K562 (cell line): Measurements from ENCODE around the gene ADRB2. TPM values are rescaled to one million over a fixed set of nuclear protein-coding genes. Genes with fewer than 3 reads are reported as not detected.

Experiments
- ATAC-seq: fragments of 200-7000 bp; cut with Tn5 transposase; 3 replicates; pipeline ENCODE4 v1.9.1; 2020; ENCODE audit warnings: moderate library complexity
- BruUV-seq: library from RNA; stranded (reverse); fragments of 400-500 nt; replicated peaks from 2 replicates; lab custom pipeline; 2021; lab: Mats Ljungman, UMichigan
- CTCF ChIA-PET: fragments of 300-600 bp; formaldehyde crosslinking; extraction: SDS; loops from one replicate; lab custom pipeline; 2021; ENCODE audit warnings: low intra/inter-chr PET ratio; lab: Yijun Ruan, JAX
- POLR2A ChIA-PET: fragments of 300-600, 350-650 bp; sonication (Branson Sonifier 250); formaldehyde crosslinking; extraction: SDS; loops from one replicate; lab custom pipeline; 2021; ENCODE audit warnings: antibody characterized with exemption, inconsistent platforms; lab: Yijun Ruan, JAX
- DNase-seq, 4 experiments: peaks; one replicate each; pipeline versions ENCODE4 v3.0.0 to v3.0.0-alpha.2; 2011 to 2018; ENCODE audit warnings: low spot score in 3 of 4, mixed read lengths in 3 of 4; ENCODE audit errors: extremely low read depth in 1 of 4
- FAIRE-seq: peaks from 2 replicates; lab custom pipeline; 2011; peaks lifted over from hg19 to GRCh38; lab: Jason Lieb, UNC
- H2AFZ ChIP-seq: 2 replicates; pipeline ENCODE4 v1.6.0; 2011; ENCODE audit warnings: low read depth, low read length, control low read depth, inconsistent platforms
- H3K27ac ChIP-seq: fragments of 200-600 bp; 3 replicates; pipeline ENCODE4 v1.8.0; 2011; ENCODE audit warnings: low read depth, mild to moderate bottlenecking, control low read depth, inconsistent platforms, low read length, moderate library complexity, mixed read lengths; ENCODE audit errors: extremely low read depth
- H3K27me3 ChIP-seq, 2 experiments: fragments of 300-600 bp in 1 of 2; 2 replicates in 1 of 2; 3 replicates in 1 of 2; pipeline versions ENCODE4 v1.6.0 to v1.8.0; 2011; ENCODE audit warnings: inconsistent platforms in 2 of 2, low read length in 2 of 2, mild to moderate bottlenecking in 1 of 2, mixed read lengths in 1 of 2, moderate library complexity in 1 of 2; ENCODE audit not compliant: control insufficient read depth in 2 of 2, insufficient read depth in 2 of 2
- H3K36me3 ChIP-seq: fragments of 300-600 bp; 3 replicates; pipeline ENCODE4 v1.8.0; 2011; ENCODE audit warnings: mild to moderate bottlenecking, low read length, inconsistent platforms; ENCODE audit not compliant: control insufficient read depth, insufficient read depth
- H3K4me1 ChIP-seq, 2 experiments: fragments of 200-600 bp in 1 of 2; replicated peaks in 1 of 2; 2 replicates in 1 of 2; 3 replicates in 1 of 2; pipeline versions ENCODE4 v1.5.1 to v1.8.0; 2011; ENCODE audit warnings: inconsistent platforms in 2 of 2, low read length in 2 of 2, mild to moderate bottlenecking in 1 of 2, mixed read lengths in 1 of 2, moderate library complexity in 1 of 2; ENCODE audit not compliant: control insufficient read depth in 2 of 2, insufficient read depth in 2 of 2
- H3K4me2 ChIP-seq: 2 replicates; pipeline ENCODE4 v1.6.1; 2011; ENCODE audit warnings: low read length, control low read depth, inconsistent platforms, mixed read lengths; ENCODE audit not compliant: insufficient read depth
- H3K4me3 ChIP-seq: fragments of 200-600 bp; sonication (generic), shearing (Covaris generic); 2 replicates; pipeline ENCODE4 v1.5.1; 2016; ENCODE audit warnings: control low read depth, inconsistent platforms
- H3K79me2 ChIP-seq: fragments of 200-600 bp; 3 replicates; pipeline ENCODE4 v1.8.0; 2011; ENCODE audit warnings: low read length, inconsistent platforms; ENCODE audit not compliant: control insufficient read depth, insufficient read depth
- H3K9ac ChIP-seq, 2 experiments: 2 replicates each; pipeline versions ENCODE4 v1.6.0 to v1.6.1; 2011; ENCODE audit warnings: low read depth in 2 of 2, low read length in 2 of 2, control low read depth in 1 of 2, inconsistent platforms in 1 of 2, mild to moderate bottlenecking in 1 of 2, mixed read lengths in 1 of 2; ENCODE audit not compliant: insufficient read depth in 1 of 2
- H3K9me1 ChIP-seq: one replicate; pipeline ENCODE4 v1.6.0; 2011; ENCODE audit warnings: inconsistent platforms, mild to moderate bottlenecking, low read length, moderate library complexity; ENCODE audit not compliant: control insufficient read depth, insufficient read depth
- H3K9me3 ChIP-seq: replicated peaks from 2 replicates; pipeline ENCODE4 v1.5.1; 2011; ENCODE audit warnings: low read depth, low read length, inconsistent platforms; ENCODE audit not compliant: control insufficient read depth, insufficient read depth
- H4K20me1 ChIP-seq: replicated peaks from 2 replicates; pipeline ENCODE4 v1.6.1; 2011; ENCODE audit warnings: low read length, inconsistent platforms, mixed read lengths; ENCODE audit not compliant: control insufficient read depth, insufficient read depth
- WGBS: fragments of 100-300 bp; shearing (Covaris generic); methylation state at CpG from one replicate; pipeline ENCODE4 v1.1.6; 2016; ENCODE audit warnings: low coverage, mixed read lengths; ENCODE audit not compliant: insufficient coverage; ENCODE audit errors: missing lambda C conversion rate; 5-methylcytosine and 5-hydroxymethylcytosine counted together
- in situ Hi-C: fragments of 300-500 bp; cut with MboI; formaldehyde crosslinking; loops from 4 replicates; pipeline ENCODE4 v1.15.0; 2018; ENCODE audit warnings: inconsistent platforms, mixed read lengths
- intact Hi-C: fragments of 100-400 bp; cut with micrococcal nuclease; formaldehyde crosslinking; loops from 2 replicates; pipeline ENCODE4 v1.14.2; 2022
- polyA plus RNA-seq, 8 experiments: library from polyadenylated mRNA; depleted of rRNA in 4 of 8; stranded (reverse) in 5 of 8; unstranded in 3 of 8; fragments of >200 nt; fragmentation: Nextera tagmentation in 2 of 8; fragmentation: Illumina TruSeq in 1 of 8; extraction: Ambion mirVana in 2 of 8; extraction: Trizol in 1 of 8; gene quantifications; 2 replicates each; pipeline versions ENCODE4 v1.2.1 to v1.2.3, GENCODE V29; 2011 to 2014; ENCODE audit warnings: inconsistent platforms in 1 of 8, missing spikeins in 1 of 8
- total RNA-seq, 7 experiments: library from RNA; depleted of rRNA in 6 of 7; stranded (reverse); fragments of >200 nt in 6 of 7; fragmentation: Illumina TruSeq in 2 of 7; extraction: Trizol in 2 of 7; gene quantifications; 2 replicates each; pipeline versions ENCODE4 v1.2.1 to v1.2.3, GENCODE V29; 2011 to 2021; ENCODE audit warnings: low replicate concordance in 1 of 7
- TF ChIP-seq, protein P1 (sequence below), 2 experiments: fragments of 450-650 bp in 1 of 2; sonication (generic) in 1 of 2; formaldehyde crosslinking; conservative IDR thresholded peaks; 2 replicates each; pipeline versions ENCODE4 v1.4.0 to v1.8.1; 2020 to 2022; ENCODE audit warnings: mild to moderate bottlenecking in 1 of 2, missing genetic modification reagents in 1 of 2

ADRB2 gene
- total and polyA plus RNA-seq, 9 of the 15 experiments (the other 6 are each of a cell fraction or from before 2014, with no cell fraction given): 0.01 to 0.18 (median 0.04) TPM; not detected in 2

DNA sequence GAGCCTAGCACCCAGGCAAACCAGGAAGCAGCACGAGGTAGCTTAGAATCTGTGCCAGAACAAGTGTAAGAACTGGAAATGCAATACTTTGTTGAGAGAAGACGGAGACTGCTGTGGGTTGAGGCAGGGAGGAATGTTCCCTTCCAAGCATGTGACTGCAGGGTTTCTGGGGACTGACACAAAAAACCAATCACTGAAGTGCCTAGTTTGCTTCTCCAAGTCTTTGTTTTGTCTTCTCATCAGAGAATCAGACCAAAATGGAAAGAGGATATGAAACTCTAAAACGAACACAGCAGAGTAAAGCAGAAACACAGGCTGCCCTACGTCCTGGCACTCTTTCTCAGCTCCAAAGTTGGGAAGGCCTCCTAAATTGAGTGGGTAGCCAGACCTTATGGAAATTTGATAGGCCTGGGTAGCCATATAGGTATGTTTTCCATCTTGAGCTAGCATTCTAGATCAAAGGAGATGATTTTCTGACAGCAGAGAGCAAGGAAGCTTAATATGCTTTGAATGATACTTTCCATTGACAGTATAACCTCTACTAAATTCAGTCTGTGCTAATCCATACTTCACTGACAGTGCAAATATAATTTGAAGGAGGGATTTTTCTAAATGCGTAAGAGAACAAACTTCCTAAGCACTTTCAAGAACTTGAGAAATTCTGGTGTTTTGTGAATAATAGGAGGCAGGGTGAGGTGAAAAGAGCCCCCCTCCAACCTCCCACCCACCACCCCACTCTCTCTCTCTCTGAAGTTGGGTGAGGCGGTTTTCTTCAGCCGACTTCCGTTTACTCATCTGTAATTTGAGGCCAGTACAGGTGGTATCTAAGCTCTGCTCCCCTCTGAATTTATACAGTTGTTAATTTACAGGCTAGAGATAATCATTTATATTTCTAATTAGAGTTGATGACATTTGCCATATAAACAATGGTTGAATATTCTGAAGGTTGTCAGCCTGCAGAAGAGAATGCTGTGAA, 5.5 kb downstream of the ADRB2 start:
- no peaks in the 10 kb centered on the region for H3K79me2 ChIP-seq
- no peak overlapping the region for H2AFZ ChIP-seq
- no peak overlapping the region for H3K27ac ChIP-seq
- H3K27me3 ChIP-seq: peaks cover 28 to 36% of the 10 kb centered on the region in 2 experiments
- H3K4me3 ChIP-seq: no peak overlapping the region
- no peaks in the 10 kb centered on the region for H3K9me1 ChIP-seq
- H3K9me3 ChIP-seq: no peaks in the 10 kb centered on the region
- 2% methylated on average over 8 of the region's 8 CpGs for WGBS
- TF ChIP-seq, protein P1, sequence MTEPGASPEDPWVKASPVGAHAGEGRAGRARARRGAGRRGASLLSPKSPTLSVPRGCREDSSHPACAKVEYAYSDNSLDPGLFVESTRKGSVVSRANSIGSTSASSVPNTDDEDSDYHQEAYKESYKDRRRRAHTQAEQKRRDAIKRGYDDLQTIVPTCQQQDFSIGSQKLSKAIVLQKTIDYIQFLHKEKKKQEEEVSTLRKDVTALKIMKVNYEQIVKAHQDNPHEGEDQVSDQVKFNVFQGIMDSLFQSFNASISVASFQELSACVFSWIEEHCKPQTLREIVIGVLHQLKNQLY (CRISPR knock-in tag; conservative IDR thresholded peaks at IDR 0.05): no peak
- FAIRE-seq (no peak), ATAC-seq (no peak), DNase-seq (no peak)
- CTCF ChIA-PET: no interaction called here
- no peak overlapping the region for H3K4me2 ChIP-seq
- intact Hi-C loops (loop anchor here (10.0 kb wide), 1 partner anchor 163 kb away; no protein-coding TSS in a partner anchor), in situ Hi-C loops (no loop called here)
- H3K9ac ChIP-seq: no peak overlapping the region
- peaks cover 0 to under 1% of the 10 kb centered on the region in 2 experiments; a peak in 2 of 5 replicates for H3K4me1 ChIP-seq
- BruUV-seq: no TSS peak
- no peaks in the 10 kb centered on the region for H3K36me3 ChIP-seq
- H4K20me1 ChIP-seq: no peaks in the 10 kb centered on the region; the same call in 1 of the 2 replicates
- POLR2A ChIA-PET: interaction anchor here (2.0 kb wide), 1 partner anchor 11 kb away, joined by 7 read pairs; no protein-coding TSS in a partner anchor
